HG02610 (cell line): ENCODE results near the gene ETS1.

Experiments
- ATAC-seq: cut with Tn5 transposase; IDR thresholded peaks from one replicate; pipeline ENCODE4 v1.9.1; 2021; ENCODE audit warnings: mild to moderate bottlenecking, moderate library complexity; ENCODE audit not compliant: unreplicated experiment

Gene ETS1

GRCh38 chr11:128491195-128491936, 96.0 kb downstream of the ETS1 start:
- ATAC-seq, result no peak

- ATAC-seq, result no peak
These were observed 97.3 kb downstream of the ETS1 start for GRCh38 chr11:128490092-128490491.

GRCh38 chr11:128488471-128488870, 98.9 kb downstream of the ETS1 start:
- ATAC-seq, result no peak

GRCh38 chr11:128487978-128488377, 99.4 kb downstream of the ETS1 start:
- no peak for ATAC-seq

- no peak for ATAC-seq
These were observed 103.2 kb downstream of the ETS1 start for GRCh38 chr11:128484172-128484571.

- peak; percentile 87 for ATAC-seq
These were observed 104.1 kb downstream of the ETS1 start for GRCh38 chr11:128483211-128483788.

GRCh38 chr11:128482512-128483191, 104.7 kb downstream of the ETS1 start:
- peak; percentile 37 for ATAC-seq

GRCh38 chr11:128482092-128482491, 105.3 kb downstream of the ETS1 start:
- no peak for ATAC-seq

GRCh38 chr11:128481135-128481534, 106.2 kb downstream of the ETS1 start:
- no peak for ATAC-seq

GRCh38 chr11:128480665-128481064, 106.7 kb downstream of the ETS1 start:
- no peak for ATAC-seq

GRCh38 chr11:128480066-128480465, 107.3 kb downstream of the ETS1 start:
- no peak for ATAC-seq

GRCh38 chr11:128479144-128479543, 108.2 kb downstream of the ETS1 start:
- ATAC-seq, result no peak

GRCh38 chr11:128478305-128478704, 109.1 kb downstream of the ETS1 start:
- ATAC-seq, result no peak

GRCh38 chr11:128477811-128478210, 109.5 kb downstream of the ETS1 start:
- no peak for ATAC-seq

GRCh38 chr11:128477278-128477677, 110.1 kb downstream of the ETS1 start:
- ATAC-seq, result no peak

GRCh38 chr11:128476729-128477128, 110.6 kb downstream of the ETS1 start:
- no peak for ATAC-seq

GRCh38 chr11:128476049-128476448, 111.3 kb downstream of the ETS1 start:
- no peak for ATAC-seq

GRCh38 chr11:128474036-128474874, 113.1 kb downstream of the ETS1 start:
- ATAC-seq, result no peak

GRCh38 chr11:128473636-128474035, 113.7 kb downstream of the ETS1 start:
- no peak for ATAC-seq

GRCh38 chr11:128472128-128473089, 114.9 kb downstream of the ETS1 start:
- peak; percentile 59 for ATAC-seq
